Neural progenitor cell (in vitro differentiated cells): ENCODE measurements around the gene PIK3R2. TPM values are rescaled to one million over a fixed set of nuclear protein-coding genes. Genes with fewer than 3 reads are reported as not detected.

Experiments
- DNase-seq: peaks from one replicate; pipeline ENCODE4 v3.0.0-alpha.2; 2016; ENCODE audit warnings: low spot score
- H2AFZ ChIP-seq: fragments of 200-600 bp; sonication (generic); replicated peaks from 2 replicates; pipeline ENCODE4 v1.6.1; 2016; ENCODE audit warnings: antibody characterized with exemption
- H3F3A ChIP-seq: fragments of 200-600 bp; sonication (generic); 2 replicates; pipeline ENCODE4 v1.6.1; 2016; ENCODE audit warnings: antibody characterized with exemption, low read depth
- H3K27ac ChIP-seq: fragments of 200-600 bp; sonication (generic); 2 replicates; pipeline ENCODE4 v1.5.1; 2016; ENCODE audit warnings: mild to moderate bottlenecking
- H3K27me3 ChIP-seq: fragments of 200-600 bp; sonication (generic); 2 replicates; pipeline ENCODE4 v1.6.1; 2016; ENCODE audit warnings: mild to moderate bottlenecking, moderate library complexity
- H3K36me3 ChIP-seq: fragments of 200-600 bp; sonication (generic); 2 replicates; pipeline ENCODE4 v1.5.1; 2016
- H3K4me1 ChIP-seq: fragments of 200-600 bp; sonication (generic); 2 replicates; pipeline ENCODE4 v1.6.1; 2016; ENCODE audit warnings: mixed run types
- H3K4me2 ChIP-seq: fragments of 200-600 bp; sonication (generic); 2 replicates; pipeline ENCODE4 v1.6.1; 2016
- H3K4me3 ChIP-seq: fragments of 200-600 bp; sonication (generic); 2 replicates; pipeline ENCODE4 v1.5.1; 2016
- H3K79me2 ChIP-seq: fragments of 200-600 bp; sonication (generic); 2 replicates; pipeline ENCODE4 v1.6.1; 2016; ENCODE audit warnings: low read depth
- H3K9ac ChIP-seq: fragments of 200-600 bp; sonication (generic); 2 replicates; pipeline ENCODE4 v1.6.1; 2016
- H3K9me3 ChIP-seq: fragments of 200-600 bp; sonication (generic); 2 replicates; pipeline ENCODE4 v1.5.1; 2016; ENCODE audit warnings: low read depth
- H4K20me1 ChIP-seq: fragments of 200-600 bp; sonication (generic); 2 replicates; pipeline ENCODE4 v1.6.1; 2016; ENCODE audit warnings: low read depth
- H3K27ac Mint-ChIP-seq: 3 replicates; pipeline ENCODE4 v1.8.0; 2021; ENCODE audit warnings: mixed read lengths
- H3K27me3 Mint-ChIP-seq: 2 replicates; pipeline ENCODE4 v1.8.0; 2022; ENCODE audit warnings: low read depth, mild to moderate bottlenecking, inconsistent platforms, moderate library complexity, mixed read lengths; ENCODE audit not compliant: insufficient read depth
- H3K36me3 Mint-ChIP-seq: 3 replicates; pipeline ENCODE4 v1.8.0; 2021; ENCODE audit warnings: mixed read lengths
- H3K4me1 Mint-ChIP-seq: 3 replicates; pipeline ENCODE4 v1.8.0; 2021; ENCODE audit warnings: mixed read lengths
- H3K4me3 Mint-ChIP-seq: 3 replicates; pipeline ENCODE4 v1.8.0; 2021; ENCODE audit warnings: mild to moderate bottlenecking, moderate library complexity, mixed read lengths
- H3K9me3 Mint-ChIP-seq: 3 replicates; pipeline ENCODE4 v1.8.0; 2020; ENCODE audit warnings: mixed read lengths
- EZH2 ChIP-seq: fragments of 200-600 bp; sonication (generic); IDR thresholded peaks from 2 replicates; pipeline ENCODE4 v1.6.1; 2017; ENCODE audit warnings: antibody characterized with exemption, mild to moderate bottlenecking, moderate library complexity
- EZH2phosphoT487 ChIP-seq: fragments of 200-600 bp; sonication (generic); IDR thresholded peaks from 2 replicates; pipeline ENCODE4 v1.6.1; 2017; ENCODE audit warnings: antibody characterized with exemption
- total RNA-seq: library from RNA; depleted of rRNA; stranded (reverse); fragments of >200 nt; gene quantifications from 2 replicates; pipeline ENCODE4 v1.2.3, GENCODE V29; 2015; ENCODE audit warnings: low replicate concordance
- TF ChIP-seq, protein P1 (sequence below): fragments of 200-600 bp; sonication (generic); IDR thresholded peaks from 2 replicates; pipeline ENCODE4 v1.5.1; 2017; ENCODE audit warnings: antibody characterized with exemption, mild to moderate bottlenecking

Gene PIK3R2
- total RNA-seq, 1 donor from 2014 or later = 21.4 TPM

DNA sequence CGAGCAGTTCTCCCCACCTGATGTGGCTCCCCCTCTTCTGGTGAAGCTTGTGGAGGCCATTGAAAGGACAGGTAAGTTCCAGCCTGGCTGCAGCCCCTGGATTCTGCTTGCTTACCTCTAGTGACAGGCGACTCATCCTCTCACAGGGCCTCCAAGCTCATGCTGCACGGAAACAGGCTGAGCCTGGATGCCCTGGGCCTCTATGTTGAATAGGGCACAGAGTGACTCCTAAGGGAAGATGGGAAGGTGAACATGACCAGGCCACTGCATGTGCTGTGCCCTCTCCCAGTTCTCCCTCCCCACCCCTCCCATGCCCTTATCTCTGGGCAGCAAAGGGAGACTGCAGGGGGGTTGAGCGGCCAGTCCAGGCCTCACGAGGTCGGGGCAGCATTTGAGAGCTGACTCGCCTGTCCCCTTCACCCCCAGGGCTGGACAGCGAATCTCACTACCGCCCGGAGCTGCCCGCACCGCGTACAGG lies 7.6 kb downstream of the PIK3R2 start:
- H3K4me2 ChIP-seq = peak overlapping the region; percentile 60
- peaks cover 10% of the 10 kb centered on the region for H3K36me3 Mint-ChIP-seq
- no peak for TF ChIP-seq EZH2
- TF ChIP-seq, protein P1, sequence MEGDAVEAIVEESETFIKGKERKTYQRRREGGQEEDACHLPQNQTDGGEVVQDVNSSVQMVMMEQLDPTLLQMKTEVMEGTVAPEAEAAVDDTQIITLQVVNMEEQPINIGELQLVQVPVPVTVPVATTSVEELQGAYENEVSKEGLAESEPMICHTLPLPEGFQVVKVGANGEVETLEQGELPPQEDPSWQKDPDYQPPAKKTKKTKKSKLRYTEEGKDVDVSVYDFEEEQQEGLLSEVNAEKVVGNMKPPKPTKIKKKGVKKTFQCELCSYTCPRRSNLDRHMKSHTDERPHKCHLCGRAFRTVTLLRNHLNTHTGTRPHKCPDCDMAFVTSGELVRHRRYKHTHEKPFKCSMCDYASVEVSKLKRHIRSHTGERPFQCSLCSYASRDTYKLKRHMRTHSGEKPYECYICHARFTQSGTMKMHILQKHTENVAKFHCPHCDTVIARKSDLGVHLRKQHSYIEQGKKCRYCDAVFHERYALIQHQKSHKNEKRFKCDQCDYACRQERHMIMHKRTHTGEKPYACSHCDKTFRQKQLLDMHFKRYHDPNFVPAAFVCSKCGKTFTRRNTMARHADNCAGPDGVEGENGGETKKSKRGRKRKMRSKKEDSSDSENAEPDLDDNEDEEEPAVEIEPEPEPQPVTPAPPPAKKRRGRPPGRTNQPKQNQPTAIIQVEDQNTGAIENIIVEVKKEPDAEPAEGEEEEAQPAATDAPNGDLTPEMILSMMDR = no peak
- no peak for TF ChIP-seq EZH2phosphoT487
- no peaks in the 10 kb centered on the region for H3K9me3 ChIP-seq
- DNase-seq = no peak
- peaks cover 14% of the 10 kb centered on the region for H3K4me1 ChIP-seq
- H3K4me3 ChIP-seq = no peak overlapping the region
- no peak overlapping the region for H3K27ac ChIP-seq
- H4K20me1 ChIP-seq = peaks cover 17% of the 10 kb centered on the region
- H3K79me2 ChIP-seq = peaks cover 4% of the 10 kb centered on the region
- H3K4me1 Mint-ChIP-seq = peaks cover 21% of the 10 kb centered on the region
- no peaks in the 10 kb centered on the region for H3K27me3 ChIP-seq
- no peak overlapping the region for H3K4me3 Mint-ChIP-seq
- H2AFZ ChIP-seq = no peak overlapping the region
- H3K36me3 ChIP-seq = no peaks in the 10 kb centered on the region
- H3K9ac ChIP-seq = no peak overlapping the region
- peaks cover 20% of the 10 kb centered on the region for H3F3A ChIP-seq
- H3K27ac Mint-ChIP-seq = peak overlapping the region; percentile 85
- H3K27me3 Mint-ChIP-seq = peaks cover 7% of the 10 kb centered on the region
- H3K9me3 Mint-ChIP-seq = no peaks in the 10 kb centered on the region

- H3K27me3 Mint-ChIP-seq = peaks cover 7% of the 10 kb centered on the region
These were observed 8.1 kb downstream of the PIK3R2 start for GRCh38 chr19:18160971-18161635.

GRCh38 chr19:18161636-18162002 lies 8.7 kb downstream of the PIK3R2 start:
- Histone ChIP-seq H2AFZ (no peak overlapping the region), H3K4me1 (peaks cover 14% of the 10 kb centered on the region), H3K36me3 (no peaks in the 10 kb centered on the region), H3K9ac (no peak overlapping the region), H3K27ac (no peak overlapping the region), H3K4me3 (no peak overlapping the region), H3K27me3 (no peaks in the 10 kb centered on the region), H3K79me2 (peaks cover 4% of the 10 kb centered on the region), H3K9me3 (no peaks in the 10 kb centered on the region), H3F3A (peaks cover 19% of the 10 kb centered on the region), H3K4me2 (peak overlapping the region; percentile 48), H4K20me1 (peaks cover 13% of the 10 kb centered on the region)
- Mint-ChIP-seq H3K4me3 (peak overlapping the region; percentile 57), H3K27me3 (peaks cover 7% of the 10 kb centered on the region), H3K9me3 (no peaks in the 10 kb centered on the region), H3K36me3 (peaks cover 12% of the 10 kb centered on the region), H3K4me1 (peaks cover 15% of the 10 kb centered on the region), H3K27ac (no peak overlapping the region)
- no peak for TF ChIP-seq EZH2
- no peak for TF ChIP-seq EZH2phosphoT487
- TF ChIP-seq, protein P1 = no peak
- DNase-seq = no peak

More at GRCh38 chr19:18160971-18161635, 8.1 kb downstream of the PIK3R2 start:
- Mint-ChIP-seq H3K4me1 (peaks cover 20% of the 10 kb centered on the region), H3K36me3 (peaks cover 15% of the 10 kb centered on the region), H3K9me3 (no peaks in the 10 kb centered on the region), H3K27ac (no peak overlapping the region), H3K4me3 (peak overlapping the region; percentile 57)
- Histone ChIP-seq H3K9me3 (no peaks in the 10 kb centered on the region), H3K4me1 (peaks cover 14% of the 10 kb centered on the region), H3K27me3 (no peaks in the 10 kb centered on the region), H3K27ac (no peak overlapping the region), H3K4me3 (no peak overlapping the region), H3K36me3 (no peaks in the 10 kb centered on the region), H4K20me1 (peaks cover 15% of the 10 kb centered on the region), H3K4me2 (peak overlapping the region; percentile 60), H2AFZ (no peak overlapping the region), H3F3A (peaks cover 20% of the 10 kb centered on the region), H3K79me2 (peaks cover 4% of the 10 kb centered on the region), H3K9ac (no peak overlapping the region)
- DNase-seq = peak; percentile 88
- no peak for TF ChIP-seq EZH2phosphoT487
- TF ChIP-seq EZH2 = no peak
- TF ChIP-seq, protein P1 = peak; percentile 59
